Upper lobe of left lung (tissue), 4 donors: ENCODE data around the gene GALNT11.

ENCODE experiments used
- EP300 ChIP-seq, 4 donors: sonication (generic); formaldehyde crosslinking; IDR thresholded peaks; one replicate each; pipeline ENCODE4 v1.5.1; 2017; ENCODE audit warnings: antibody characterized with exemption in 4 of 4, control low read depth in 2 of 4
- POLR2A ChIP-seq, 4 donors: fragments of 450-650 bp; IDR thresholded peaks; one replicate each; pipeline ENCODE4 v1.5.1; 2016 to 2017; ENCODE audit warnings: antibody characterized with exemption in 4 of 4, mild to moderate bottlenecking in 2 of 4
- POLR2AphosphoS5 ChIP-seq, 2 donors: sonication (generic); formaldehyde crosslinking; IDR thresholded peaks; one replicate each; pipeline ENCODE4 v1.5.1; 2017; ENCODE audit warnings: antibody characterized with exemption in 2 of 2
- TF ChIP-seq, protein P1 (sequence below), 6 experiments: fragments of 450-650 bp in 4 of 6; fragments of 200-600 bp in 2 of 6; sonication (generic) in 2 of 6; IDR thresholded peaks; one replicate each; pipeline ENCODE4 v1.5.1; 2016 to 2019; ENCODE audit warnings: antibody characterized with exemption in 6 of 6

DNA sequence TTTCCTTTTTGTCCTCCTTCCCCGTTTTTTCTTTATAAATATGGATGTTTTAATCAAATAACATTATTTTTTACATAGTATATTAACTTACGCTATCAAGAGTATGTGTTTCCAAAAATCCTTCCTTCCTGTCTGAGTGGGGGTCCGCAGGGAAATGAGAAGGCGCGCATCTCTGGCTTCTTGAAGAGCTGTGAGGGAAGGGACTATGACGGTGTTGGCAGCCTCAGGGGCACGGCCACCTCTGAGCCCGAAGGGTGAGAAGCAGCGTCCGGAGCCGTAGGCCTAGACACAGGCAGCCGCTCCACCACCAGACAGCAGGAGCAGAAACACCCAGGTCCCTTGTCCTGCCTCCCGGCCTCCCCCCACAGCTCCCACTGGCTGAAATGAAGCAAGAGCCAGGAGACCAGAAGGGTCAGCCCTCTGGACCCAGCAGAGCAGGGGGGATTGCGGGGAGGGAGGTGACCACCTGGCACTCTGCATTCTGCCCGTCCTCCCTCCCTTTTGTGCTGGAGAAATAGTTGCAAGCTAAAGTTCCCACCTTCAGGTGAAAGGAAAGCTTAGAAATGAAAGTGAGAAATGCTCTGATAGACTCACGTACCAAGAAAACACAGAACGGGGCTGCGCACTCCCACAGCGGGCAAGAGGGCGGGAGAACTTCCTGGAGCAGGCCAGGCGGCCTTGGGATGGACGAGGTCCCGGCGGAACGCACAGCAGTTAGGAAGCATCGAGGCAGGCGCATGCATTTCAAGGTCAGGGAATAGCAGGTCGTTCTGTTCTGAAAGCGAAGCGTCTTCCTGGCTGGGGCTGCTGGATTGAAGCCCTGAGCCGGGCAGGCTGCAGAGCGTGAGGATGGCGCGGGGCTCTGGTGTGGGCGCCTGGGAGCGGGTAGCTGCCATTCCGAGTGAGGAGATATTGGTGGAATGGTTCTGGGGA, 105.5 kb downstream of the GALNT11 start:
- TF ChIP-seq, protein P1, sequence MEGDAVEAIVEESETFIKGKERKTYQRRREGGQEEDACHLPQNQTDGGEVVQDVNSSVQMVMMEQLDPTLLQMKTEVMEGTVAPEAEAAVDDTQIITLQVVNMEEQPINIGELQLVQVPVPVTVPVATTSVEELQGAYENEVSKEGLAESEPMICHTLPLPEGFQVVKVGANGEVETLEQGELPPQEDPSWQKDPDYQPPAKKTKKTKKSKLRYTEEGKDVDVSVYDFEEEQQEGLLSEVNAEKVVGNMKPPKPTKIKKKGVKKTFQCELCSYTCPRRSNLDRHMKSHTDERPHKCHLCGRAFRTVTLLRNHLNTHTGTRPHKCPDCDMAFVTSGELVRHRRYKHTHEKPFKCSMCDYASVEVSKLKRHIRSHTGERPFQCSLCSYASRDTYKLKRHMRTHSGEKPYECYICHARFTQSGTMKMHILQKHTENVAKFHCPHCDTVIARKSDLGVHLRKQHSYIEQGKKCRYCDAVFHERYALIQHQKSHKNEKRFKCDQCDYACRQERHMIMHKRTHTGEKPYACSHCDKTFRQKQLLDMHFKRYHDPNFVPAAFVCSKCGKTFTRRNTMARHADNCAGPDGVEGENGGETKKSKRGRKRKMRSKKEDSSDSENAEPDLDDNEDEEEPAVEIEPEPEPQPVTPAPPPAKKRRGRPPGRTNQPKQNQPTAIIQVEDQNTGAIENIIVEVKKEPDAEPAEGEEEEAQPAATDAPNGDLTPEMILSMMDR (IDR thresholded peaks at IDR 0.05): no peak
- TF ChIP-seq EP300 (IDR thresholded peaks at IDR 0.05) (no peak), POLR2AphosphoS5 (IDR thresholded peaks at IDR 0.05) (no peak), POLR2A (IDR thresholded peaks at IDR 0.05) (no peak)
